ENCODE data around the gene ATP2B3.

Gene ATP2B3

DNA sequence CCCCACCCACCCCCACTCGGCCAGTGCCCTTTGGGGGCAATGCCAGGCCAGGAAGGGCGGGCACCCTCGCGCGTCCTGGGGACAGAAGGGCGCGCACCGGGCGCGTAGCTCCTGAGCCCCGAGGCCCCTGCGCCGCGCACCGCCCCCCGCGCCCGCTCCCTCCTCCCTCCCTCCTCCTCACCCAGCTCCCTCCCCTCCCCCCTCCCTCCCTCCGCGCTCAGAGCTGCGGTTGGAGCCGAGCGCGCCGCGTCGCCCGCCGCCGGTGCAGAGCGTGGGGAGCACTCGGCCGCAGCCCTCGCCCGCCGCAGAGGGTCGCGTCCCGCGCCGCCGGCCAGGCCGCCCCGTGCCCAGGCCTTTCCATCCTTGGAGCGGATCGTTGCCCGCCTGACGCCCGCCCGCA is at the start of gene ATP2B3:
Gene ATP2B3 (plus strand): TSS at position 220 of the 400 bp plus-strand sequence. CDS start 18,606 bp downstream, outside the sequence.
- no peak for DNase-seq (ENCODE audit: extremely low read depth, low read depth)
- TF ChIP-seq, protein P1, sequence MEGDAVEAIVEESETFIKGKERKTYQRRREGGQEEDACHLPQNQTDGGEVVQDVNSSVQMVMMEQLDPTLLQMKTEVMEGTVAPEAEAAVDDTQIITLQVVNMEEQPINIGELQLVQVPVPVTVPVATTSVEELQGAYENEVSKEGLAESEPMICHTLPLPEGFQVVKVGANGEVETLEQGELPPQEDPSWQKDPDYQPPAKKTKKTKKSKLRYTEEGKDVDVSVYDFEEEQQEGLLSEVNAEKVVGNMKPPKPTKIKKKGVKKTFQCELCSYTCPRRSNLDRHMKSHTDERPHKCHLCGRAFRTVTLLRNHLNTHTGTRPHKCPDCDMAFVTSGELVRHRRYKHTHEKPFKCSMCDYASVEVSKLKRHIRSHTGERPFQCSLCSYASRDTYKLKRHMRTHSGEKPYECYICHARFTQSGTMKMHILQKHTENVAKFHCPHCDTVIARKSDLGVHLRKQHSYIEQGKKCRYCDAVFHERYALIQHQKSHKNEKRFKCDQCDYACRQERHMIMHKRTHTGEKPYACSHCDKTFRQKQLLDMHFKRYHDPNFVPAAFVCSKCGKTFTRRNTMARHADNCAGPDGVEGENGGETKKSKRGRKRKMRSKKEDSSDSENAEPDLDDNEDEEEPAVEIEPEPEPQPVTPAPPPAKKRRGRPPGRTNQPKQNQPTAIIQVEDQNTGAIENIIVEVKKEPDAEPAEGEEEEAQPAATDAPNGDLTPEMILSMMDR (IDR thresholded peaks at IDR 0.05; ENCODE audit: low read depth, low read length), result no peak

DNA sequence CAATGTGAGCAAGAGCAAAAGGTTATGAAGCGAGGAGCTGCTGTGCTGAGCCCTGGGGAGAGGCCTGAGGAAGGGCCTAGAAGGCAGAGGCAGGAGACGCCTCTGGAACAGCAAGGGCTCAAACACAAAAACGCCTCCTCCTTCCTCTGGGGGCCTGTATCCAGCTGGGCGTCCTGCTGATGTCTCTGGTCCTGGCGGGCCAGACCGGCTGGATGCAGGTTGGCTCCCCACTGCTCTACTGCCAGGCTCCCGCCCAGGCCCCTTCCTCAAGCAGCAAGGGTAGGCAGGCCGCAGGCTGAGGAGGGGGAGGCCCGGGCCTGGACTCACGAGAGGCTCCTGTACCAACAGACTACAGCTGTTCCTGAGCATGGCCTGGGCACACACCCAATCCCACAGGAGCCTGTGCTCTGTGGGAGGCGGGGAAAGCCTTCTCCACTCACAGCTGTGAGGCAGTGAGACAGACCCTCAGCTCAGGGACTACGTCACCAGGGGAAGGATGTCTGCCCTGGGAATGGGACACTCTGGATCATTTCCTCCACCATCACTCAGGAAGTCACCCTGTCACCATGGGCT is 49.3 kb upstream of the ATP2B3 start:
- TF ChIP-seq, protein P1 (IDR thresholded peaks at IDR 0.05; ENCODE audit: low read depth, low read length), result no peak
- DNase-seq (ENCODE audit: extremely low read depth, low read depth), result no peak

DNA sequence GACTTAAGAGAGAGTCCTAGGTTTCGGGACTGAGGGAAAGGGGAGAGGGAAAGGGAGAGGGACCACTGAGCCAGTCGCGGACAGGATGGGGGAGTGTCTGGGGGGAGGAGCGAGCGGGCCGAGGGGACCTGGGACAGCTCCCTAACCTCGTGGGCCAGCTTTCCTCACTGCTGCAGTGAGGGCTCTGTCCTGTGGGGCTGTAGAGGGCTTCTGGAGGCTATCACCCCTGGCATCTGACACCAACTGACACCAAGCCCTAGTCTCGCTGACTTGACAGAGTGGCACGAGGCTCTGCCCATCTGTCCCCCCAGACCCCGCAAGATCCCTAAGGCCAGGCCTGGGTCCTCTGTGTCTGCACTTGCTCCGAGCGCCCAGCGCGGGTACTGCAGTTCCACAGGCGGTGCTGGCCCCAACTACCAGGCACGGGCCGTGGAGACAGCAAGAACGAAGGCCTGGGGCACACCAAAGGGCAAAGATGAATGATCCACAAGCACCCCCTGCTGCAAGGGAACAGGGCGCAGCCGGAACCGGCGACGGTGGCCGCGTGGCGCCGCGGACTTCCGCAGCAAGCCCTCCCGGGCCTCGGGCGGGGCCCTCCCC is 47.5 kb upstream of the ATP2B3 start:
- no peak for DNase-seq (ENCODE audit: extremely low read depth, low read depth)
- TF ChIP-seq, protein P1 (IDR thresholded peaks at IDR 0.05; ENCODE audit: low read depth, low read length), result no peak

DNA sequence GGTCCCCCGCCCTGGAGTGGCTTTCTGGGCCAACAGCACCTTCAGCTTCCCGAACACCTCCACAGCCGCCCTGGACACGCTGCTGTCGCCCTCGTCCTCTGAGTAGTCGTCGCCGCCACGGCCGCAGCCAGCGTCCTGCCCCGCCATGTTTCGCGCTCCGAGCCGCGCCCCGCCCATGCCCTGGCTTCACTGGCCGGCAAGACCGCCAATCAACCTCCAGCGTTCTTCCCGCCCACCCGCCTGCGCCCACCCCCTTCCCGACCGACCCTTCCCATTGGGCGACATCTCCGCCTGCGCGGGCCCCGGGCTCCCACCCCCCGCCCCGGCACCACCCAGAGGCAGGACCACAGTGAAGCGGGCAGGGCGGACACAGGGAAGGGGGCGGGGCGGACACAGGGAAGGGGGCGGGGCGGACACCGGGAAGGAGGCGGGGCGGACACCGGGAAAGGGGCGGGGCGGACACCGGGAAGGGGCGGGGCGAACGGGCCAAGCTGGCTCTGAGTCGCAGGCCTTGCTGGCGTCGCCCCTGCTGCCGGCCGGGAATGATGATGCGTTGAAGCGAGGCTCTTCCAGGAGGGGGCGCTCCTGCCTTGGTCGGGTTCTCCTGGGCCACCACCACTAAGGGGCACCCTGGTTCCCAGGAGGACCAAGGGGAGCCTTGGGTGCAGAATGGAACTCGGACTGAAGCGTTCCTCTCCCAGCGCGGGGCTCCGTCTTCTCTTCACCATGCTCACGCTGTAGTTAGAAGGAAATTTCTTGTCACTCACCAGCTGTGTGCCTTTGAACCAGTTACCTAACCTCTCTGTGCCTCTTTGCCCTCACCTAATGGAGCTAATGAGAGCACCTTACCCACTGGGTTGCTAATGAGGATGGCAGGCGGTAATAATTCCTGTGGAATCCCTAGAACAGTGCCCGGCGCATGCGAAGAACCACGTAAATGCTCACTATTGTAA is 46.8 kb upstream of the ATP2B3 start, which contains the start of gene HAUS7:
Gene HAUS7 (minus strand): TSS at position 166 of the 953 bp plus-strand sequence. CDS start 19 bp downstream, at position 147.
- peak; percentile 77 for DNase-seq (ENCODE audit: extremely low read depth, low read depth)
- TF ChIP-seq, protein P1 (IDR thresholded peaks at IDR 0.05; ENCODE audit: low read depth, low read length), result peak; percentile 69

DNA sequence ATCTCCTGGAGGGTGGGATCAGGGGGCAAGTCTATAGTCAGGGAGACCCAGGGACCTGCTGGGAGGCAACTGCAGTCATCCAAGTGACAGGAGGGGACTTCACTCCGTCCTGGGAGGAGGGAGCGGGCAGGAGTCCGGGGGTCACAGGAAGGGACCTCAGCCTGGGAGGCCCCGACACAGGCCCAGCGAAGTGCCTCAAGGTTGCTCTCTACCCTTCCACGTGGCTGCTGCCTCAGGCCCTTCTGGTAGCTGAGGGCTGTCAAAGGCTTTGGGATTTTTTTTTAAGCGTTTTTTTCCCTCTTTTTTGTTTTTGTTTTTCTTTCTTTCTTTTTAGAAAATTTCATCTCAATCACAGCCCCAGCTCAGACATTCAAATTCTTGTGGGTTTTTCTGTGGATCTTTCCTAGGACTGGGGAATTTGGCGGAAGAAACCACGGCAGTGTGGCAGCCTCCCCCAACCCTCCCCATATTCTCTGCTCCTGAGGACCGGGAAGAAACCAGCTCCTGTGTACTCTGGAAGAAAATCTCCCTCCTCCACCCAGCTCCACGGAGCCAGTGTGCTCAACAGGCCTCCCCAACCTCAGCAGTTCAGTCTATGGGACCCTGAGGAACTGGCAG is 45.7 kb upstream of the ATP2B3 start:
- DNase-seq (ENCODE audit: extremely low read depth, low read depth), result no peak
- TF ChIP-seq, protein P1 (IDR thresholded peaks at IDR 0.05; ENCODE audit: low read depth, low read length), result no peak

DNA sequence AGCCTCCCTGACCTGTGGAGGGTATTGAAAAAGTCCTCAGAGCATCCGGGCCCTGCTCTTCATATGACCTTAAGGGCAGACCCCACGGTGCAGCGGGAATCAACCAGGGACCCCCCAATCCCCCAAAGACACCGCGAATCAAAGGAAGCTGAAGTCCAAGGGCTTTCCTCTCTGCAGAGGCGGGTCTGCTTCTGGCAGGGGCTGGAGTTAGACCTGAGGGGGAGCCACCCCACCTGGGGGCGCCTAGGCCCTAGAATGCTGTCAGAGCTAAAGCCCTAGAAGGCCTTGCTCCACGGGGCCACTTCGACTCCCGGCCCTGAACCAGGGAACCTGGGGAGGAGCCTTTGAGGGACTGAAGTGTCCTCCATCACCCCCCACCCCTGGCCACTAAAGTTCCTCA is 44.3 kb upstream of the ATP2B3 start:
- TF ChIP-seq, protein P1 (IDR thresholded peaks at IDR 0.05; ENCODE audit: low read depth, low read length), result no peak
- no peak for DNase-seq (ENCODE audit: extremely low read depth, low read depth)

Measured in AG09319 (cell line).